Left forelimb (tissue), 1 donor: Measurements from ENCODE around the gene PRSS33.

Experiments
- DNase-seq: peaks from one replicate; pipeline ENCODE4 v3.0.0-alpha.2; 2018; ENCODE audit warnings: low spot score

Gene PRSS33

DNA sequence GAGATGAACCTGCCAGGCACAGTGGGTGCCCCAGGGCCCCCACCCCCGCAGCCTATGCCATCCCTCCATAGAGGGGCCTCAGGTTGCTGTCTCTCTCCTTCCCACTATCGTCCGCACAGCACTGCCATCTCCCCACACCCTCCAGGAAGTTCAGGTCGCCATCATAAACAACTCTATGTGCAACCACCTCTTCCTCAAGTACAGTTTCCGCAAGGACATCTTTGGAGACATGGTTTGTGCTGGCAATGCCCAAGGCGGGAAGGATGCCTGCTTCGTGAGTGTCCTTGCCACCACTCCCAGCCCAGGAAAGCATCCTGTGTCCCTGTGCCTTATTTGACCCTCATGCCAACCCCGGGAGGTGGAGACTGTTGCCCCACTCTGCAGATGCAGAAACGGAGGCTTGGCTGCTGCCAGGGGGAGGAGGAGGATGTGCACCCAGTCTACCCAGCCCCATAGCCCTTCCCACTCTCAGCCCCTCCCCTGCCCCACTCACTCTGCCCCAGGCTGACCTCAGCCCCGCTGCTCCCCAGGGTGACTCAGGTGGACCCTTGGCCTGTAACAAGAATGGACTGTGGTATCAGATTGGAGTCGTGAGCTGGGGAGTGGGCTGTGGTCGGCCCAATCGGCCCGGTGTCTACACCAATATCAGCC, 33.6 kb upstream of the PRSS33 start:
- DNase-seq: peak; percentile 48

DNA sequence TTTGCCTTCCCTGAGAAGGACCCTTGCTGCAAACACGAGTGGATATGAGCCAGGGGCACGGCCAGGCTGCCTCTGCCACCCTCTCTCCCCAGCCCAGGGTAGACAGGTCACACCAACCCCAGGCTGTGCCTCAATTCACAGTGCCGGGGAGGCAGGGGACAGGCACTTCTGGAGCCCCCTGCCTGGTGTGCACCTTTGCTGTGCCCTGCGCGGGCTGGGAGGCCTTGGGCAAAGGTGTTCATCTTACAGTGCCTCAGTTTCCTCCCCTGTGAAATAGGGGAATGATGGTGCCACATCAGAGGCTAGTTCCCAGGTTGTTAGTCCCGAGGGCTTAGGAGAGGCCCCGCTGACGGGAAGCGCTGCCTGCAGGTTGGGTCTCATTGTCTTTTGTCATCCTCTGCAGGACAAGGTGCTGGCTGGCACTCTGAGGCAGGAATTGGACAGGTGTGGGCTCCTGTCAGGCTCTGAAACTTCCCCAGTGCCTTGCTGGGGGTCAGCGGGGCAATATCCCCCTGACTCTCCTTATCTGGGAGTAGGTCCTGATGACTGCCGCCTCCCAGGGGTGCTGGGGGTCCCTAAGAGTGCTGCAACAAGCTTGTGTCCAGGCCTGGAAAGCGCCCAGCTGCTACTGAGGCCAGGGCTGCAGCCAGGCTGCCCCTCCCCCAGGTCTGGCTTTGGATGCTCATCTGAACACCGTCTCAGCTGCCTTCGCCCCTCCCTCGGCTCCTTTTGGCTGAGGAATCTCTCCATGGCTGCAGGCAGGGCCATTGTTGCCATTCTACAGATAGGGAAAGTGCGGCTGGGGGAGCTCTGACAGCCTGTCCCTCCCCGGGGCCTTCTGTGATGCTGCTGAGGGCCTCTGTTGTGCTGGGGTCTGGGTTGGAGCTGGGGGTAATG, 32.8 kb upstream of the PRSS33 start:
- peak; percentile 41 for DNase-seq

DNA sequence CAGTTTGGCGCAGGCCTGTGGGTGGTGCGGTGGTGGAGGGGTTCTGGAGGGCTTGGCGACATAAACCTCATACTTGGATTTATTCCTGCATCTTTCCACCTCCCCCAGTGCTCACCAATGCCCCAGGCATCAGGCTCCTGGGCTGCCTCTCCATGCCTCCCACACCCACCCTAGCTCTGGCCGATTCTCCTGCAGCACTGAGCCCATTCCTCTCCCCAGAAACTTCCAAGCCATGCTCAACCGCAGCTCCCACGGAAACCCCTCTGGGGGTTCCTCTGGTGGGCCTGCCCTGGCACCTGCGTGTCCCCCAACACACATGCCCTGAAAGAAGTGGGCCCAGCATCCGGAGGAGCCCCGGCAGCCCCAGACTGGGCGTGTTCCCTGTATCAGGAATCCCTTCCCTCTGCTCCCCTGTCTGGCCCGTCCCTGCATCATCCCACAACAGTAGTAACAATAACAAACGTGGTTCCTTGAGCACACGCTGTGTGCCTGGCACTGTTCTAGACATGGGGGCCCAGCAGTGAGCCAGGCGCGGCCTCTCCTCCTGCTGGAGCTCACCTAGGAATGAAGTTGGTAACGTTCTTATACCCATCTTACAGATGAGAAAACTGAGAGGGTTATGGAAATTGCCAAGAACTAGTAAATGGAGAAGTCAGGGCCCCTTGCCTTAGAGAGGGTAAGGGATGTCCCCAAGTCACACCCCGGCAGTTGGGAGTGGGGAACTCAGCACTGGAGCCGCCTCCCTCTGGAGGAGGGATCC, 32.0 kb upstream of the PRSS33 start:
- peak; percentile 45 for DNase-seq

DNA sequence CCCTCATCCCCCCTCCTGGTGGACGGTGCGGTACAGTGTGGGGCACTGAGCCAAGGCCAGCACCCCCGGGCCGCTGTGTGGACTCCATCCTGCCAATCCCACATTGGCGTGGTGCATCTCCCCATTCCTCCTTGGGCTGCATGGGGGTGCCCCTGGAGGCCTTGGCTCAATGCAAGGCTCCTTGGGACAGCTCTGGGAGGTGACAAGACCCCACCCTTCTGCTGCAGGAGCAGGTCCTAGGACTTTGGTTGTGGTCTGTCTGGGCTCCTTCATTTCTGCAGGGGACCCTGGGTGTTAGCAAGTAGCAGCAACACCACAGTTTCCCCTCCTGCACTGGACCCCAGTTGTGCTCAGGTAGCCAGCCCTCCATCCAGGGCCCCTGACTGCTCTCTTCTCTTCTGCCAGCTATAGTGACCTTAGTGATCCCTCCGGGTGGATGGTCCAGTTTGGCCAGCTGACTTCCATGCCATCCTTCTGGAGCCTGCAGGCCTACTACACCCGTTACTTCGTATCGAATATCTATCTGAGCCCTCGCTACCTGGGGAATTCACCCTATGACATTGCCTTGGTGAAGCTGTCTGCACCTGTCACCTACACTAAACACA, 31.0 kb upstream of the PRSS33 start:
- DNase-seq: peak; percentile 57

DNA sequence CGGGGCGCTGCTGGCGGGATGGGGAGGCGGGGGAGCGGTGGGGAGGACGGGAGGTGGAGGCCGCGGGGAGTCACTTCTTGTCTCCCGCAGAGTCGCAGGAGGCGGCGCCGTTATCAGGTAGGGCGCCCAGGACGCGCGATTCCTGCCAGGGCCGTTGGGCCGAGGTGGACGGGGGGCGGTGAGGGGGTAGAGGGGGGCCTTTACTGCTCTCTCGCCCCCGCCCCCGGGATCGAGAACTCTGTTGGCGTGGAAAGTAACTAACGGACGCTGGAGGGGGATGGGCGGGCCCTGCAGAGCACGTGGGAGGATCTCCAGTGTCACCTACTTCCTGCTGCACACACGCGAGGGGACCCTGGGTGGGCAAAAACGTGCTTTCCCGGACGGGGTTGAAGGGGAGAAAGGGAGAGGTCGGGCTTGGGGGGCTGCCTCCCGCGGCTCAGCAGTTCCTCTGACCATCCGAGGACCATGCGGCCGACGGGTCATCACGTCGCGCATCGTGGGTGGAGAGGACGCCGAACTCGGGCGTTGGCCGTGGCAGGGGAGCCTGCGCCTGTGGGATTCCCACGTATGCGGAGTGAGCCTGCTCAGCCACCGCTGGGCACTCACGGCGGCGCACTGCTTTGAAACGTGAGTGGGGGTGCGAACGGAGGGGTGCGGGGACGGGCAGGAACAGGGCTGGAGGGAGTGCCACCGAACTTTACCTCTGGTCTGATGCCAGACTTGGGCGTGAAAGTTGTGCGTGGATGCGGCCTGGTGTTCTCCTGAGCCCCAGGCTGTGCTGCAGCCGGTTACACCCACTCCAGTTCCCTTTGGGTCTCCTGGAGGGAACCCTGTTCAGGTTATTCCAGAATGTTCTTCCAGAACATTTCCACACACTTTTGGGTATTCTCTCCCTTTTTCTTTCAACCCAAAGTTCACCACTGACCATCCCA, 30.2 kb upstream of the PRSS33 start:
- peak; percentile 62 for DNase-seq

DNA sequence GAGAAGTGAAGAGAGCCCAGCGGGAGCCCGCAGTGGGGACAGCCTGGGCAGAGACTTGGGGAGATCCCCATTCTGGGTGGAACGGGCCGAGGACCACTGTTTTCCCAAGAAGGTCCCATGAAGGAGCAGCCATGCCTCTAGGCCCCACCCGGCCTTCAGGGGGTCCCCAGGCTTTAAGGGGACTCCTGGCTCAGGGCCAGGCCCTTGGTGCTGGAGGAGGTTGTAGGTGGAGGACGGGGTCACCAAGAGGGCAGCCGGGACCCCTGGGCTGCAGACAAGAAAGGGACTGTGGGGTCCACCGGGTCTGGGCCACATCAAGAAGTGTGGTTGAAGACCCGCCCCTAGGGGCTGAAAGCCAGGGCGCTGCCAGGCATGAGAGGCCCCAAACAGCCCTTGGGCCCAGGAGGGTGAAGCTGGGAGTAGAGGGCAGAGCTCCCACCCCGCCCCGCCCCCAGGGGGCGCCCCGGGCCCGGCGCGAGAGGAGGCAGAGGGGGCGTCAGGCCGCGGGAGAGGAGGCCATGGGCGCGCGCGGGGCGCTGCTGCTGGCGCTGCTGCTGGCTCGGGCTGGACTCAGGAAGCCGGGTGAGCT, 29.5 kb upstream of the PRSS33 start, which contains the start of gene PRSS21:
Gene PRSS21, plus strand, starts transcription at position 487 of the 589 bp plus-strand sequence. Its CDS starts 32 bp downstream, at position 519.
- DNase-seq: peak; percentile 52

DNA sequence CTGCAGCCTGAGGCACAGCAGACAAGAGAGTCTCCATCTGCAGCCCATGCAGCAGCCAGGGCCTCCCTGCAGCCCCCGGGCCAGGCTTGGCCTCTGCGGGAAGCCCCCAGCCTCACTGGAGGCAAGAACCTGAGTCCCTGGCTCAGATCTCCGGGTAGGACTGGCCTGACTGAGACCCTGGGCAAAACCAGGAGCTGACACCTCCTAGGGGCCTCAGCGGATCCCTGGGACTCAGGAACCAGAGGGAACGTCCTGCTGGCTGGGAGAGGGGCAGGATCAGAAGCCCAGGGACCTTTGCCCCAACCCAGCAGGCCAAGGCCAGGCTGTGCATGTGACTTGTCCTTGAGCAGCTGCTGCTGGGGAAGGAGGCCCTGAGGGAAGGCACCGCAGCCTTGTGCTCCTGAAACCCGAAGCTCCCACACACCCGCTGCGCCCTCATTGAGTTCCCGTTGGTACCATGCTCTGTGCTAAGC, 28.0 kb upstream of the PRSS33 start:
- DNase-seq: peak; percentile 30

DNA sequence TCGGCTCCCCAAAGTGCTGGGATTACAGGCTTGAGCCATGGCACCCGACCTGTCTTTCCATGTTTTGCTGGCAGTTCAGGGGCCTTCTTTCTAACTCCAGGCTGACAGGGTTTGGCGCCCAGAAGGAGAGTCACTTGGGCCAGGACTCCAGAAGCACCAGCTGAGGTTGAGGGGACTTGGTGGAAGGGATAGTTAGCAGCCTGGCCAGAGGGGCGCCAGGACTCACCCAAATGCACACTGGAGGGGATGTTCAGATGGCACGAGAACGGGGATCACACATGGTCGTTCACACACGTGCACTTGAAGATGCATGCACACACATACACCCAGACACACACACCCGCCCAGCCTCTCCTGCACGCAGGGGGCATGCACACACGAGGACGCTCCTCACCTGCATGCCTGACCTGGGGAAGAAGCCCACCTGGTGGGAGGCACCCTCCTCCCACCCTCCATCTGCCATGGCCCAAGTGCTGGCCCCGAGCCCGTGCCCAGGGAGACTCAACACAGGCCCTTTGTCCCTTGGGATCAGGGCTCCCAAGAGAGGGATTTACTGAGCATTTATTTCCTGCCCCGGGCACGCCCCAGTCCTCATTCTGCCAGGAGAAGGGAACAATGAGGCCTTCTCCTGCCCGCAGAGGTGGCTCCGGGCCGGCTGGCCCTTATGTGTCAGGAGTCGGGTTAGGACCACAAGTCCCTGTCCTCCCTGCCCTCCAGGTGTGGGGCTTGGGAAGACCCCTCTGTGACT, 27.4 kb upstream of the PRSS33 start:
- peak; percentile 62 for DNase-seq

DNA sequence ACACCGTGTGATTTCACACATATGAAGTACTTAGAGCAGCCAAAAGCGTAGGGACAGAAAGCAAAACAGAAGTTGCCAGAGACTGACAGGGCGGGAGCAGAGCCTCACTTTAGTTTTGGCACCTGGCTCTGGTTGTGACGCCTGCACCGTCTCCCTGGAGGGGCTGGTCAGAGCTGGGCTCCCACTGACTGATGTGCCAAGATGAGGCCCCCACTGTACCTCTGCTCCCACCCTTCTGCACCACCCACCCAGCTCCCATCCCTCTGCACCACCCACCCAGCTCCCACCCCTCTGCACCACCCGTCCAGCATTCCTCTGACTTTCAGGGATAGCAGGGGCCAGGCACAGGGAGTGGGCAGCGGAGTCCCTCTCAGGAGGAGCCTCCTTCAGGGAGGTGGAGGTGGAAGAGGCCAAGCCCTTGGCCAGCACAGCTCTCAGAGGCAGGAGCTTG, 26.4 kb upstream of the PRSS33 start:
- DNase-seq: peak; percentile 54

DNA sequence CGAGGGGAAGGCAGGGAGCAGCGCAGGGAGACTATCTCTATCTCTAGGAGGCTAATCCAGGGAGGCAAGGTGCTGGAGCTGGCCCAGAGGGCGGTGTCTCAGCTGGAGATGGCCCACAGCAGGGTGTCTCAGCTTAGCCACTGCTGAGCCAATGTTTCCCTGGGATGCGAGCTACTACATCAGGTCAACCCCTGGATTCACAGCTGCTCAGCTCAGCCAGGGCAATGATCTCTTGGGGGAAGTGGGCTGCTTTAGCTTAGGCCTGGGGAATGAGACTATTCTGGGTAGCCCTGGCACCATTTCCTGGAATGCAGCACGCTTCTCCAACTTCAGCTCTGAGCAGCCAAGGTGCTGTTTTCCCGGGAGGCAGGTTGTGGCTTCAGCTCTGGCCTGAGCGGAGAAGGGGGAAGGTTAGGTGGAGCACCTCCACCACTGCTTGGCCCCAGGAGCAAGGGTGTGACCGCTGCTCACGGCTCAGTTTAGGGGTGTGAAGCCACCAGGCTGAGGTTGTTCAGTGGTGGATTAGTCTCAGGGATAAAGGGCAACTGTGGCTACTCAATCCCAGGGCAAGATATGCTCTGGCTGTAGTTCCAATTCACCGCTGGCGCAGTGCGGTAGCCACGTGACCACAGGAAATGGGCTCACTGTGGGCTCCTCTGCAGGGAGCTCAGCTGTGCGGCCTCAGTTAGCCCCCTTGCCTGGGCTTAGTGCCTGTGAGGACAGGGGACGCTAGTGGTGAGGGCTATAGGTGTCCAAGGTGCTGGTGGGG, 24.5 kb upstream of the PRSS33 start:
- DNase-seq: peak; percentile 45

DNA sequence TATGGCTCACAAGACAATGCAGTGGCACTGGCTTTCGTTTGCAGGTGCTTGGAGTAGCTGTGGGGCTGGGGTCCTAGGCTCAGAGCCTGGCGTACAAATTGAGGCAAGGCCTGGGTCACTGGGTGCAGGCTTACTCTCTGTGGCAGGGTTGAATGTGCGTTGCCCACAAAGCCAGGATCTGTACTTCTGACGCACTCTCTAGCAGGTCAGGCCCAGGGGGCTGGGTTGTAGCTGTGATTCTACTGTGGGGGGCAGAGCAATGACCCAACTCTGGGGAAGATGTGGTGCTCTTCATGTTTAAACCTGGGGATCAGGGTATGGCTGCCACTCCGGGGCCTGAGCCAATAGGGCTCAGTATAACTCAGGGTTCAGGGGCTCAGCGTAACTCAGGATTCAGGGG, 23.3 kb upstream of the PRSS33 start:
- DNase-seq: peak; percentile 11

DNA sequence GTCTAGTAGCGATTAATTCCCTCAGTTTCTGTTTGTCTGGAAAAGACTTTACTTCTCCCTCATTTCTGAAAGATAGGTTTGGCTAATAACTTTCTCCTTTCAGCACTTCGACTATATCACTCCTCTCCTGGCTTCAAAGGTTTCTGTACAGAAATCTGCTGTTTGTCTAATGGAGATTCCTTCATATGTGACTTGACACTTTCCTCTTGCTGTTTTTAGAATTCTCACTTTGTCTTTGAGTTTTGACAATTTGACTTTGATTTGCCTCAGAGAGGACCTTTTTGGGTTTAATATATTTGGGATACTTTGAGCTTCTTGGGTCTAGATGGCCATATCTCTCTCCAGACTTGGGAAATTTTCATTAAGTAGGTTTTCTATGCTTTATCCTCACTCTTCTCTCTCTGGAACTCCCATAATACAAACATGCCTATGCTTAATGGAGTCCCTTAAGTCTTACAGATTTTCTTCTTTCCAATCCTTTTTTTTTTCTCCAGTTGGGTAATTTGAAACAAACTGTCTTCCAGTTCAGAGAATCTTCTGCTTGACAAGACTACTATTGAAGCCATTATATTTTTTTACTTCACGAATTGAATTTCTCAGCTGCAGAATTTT, 21.9 kb upstream of the PRSS33 start:
- no peak for DNase-seq

DNA sequence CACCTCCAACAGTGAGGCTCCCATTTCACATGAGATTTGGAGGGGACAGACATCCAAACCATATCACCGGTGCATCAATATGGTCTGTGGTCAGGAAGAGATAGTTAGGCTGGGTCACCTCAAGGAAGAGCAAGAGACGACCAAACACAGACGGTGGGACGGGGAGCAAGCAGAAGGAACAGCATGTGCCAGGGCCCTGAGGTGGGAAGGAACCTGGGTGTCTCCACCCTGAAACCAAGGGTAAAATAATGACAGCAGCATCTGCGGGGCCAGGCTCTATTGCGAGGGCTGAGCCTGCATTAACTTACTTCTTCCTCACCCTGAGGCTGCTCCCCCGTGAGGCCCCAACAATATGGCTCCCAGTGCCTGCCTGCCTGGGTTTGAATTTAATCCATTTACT, 20.8 kb upstream of the PRSS33 start:
- peak; percentile 37 for DNase-seq

DNA sequence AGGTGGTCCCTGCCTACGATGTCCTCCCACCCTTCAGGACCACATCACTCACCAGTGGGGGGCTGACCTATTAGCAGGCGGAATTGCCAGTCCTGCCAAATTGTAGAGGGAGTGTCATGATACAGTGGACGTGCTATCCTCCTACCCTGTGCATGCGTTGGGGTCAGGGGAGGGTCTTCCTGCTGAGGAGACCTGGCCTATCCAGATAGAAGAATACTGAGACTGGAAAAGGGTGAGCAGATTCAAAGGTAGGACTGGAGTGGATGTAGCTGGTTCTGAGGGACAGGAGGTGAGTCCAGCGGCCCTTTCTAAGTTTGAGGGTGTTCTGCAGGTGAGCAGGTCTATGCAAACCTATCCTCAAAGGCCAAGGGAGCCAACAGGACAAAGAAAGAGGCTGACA, 18.9 kb upstream of the PRSS33 start:
- DNase-seq: peak; percentile 50

DNA sequence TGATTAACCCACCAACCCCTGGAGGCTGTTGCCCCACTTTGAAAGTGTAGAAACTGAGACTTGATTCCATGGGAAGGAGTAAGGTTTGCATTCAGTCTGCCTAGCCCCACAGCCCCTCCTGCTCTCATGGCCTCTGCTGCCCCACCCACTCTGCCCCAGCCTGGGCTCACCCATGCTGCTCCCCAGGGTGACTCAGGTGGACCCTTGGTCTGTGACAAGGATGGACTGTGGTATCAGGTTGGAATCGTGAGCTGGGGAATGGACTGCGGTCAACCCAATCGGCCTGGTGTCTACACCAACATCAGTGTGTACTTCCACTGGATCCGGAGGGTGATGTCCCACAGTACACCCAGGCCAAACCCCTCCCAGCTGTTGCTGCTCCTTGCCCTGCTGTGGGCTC, 17.4 kb upstream of the PRSS33 start:
- DNase-seq: peak; percentile 36

DNA sequence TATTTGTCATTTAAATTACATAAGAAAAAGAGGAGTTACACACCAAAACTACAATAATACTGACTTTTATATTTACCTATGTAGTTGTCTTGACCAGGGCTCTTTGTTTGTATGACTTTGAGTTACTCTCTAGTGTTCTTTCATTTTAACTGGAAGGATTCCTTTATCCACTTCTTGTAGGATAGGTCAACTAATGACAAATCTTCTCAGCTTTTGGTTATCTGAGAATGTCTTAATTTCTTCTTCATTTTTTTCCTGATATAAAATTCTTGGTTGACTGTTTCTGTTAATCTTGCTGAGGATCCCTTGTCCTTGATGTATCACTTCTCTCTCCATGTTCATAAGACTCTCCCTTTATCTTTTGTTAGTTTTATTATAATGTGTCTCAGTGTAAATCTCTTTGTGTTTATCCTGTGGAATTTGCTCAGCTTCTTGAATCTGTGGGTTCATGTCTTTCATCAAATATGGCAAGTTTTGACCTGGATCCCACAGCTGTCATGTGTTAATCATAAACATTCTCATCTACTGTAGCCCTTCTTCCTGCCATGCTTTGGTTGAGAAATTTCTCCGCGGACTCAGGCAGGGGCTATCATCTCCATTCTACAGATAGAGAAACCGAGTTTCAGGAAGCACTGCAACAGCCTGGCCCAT, 16.3 kb upstream of the PRSS33 start:
- DNase-seq: no peak

DNA sequence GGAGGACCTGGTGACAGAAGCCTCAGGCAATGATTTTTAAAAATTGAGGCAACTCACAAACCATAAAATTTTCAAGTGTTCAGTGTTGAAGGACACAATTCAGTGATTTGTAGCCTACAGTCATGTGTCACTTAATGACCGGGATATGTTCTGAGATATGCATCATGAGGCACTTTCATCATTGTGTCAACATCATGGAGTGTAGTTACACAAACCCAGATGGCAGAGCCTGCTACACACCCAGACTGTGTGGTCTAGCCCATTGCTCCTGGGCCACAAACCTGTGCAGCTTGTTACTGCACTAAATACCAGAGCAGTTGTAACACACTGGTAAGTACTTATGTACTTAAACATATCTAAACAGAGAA, 12.5 kb upstream of the PRSS33 start:
- DNase-seq: no peak
